ENCODE results near the gene ABAT. TPM values are rescaled to one million over a fixed set of nuclear protein-coding genes. Genes with fewer than 3 reads are reported as not detected.
A peak's percentile ranks its signal among the peaks of the same experiment; 100 is the strongest.

ABAT gene
- total RNA-seq, 2 donors from 2014 or later = 67.4 to 74.7 TPM

- peaks cover 7% of the 10 kb centered on the region for H3K4me1 ChIP-seq (replicated peaks)
- no peaks in the 10 kb centered on the region for H3K9me3 ChIP-seq
- no peak for DNase-seq (ENCODE audit: low spot score)
- no peak overlapping the region for H3K4me3 ChIP-seq
- peak overlapping the region in 1 of 2 donors; percentile 53 for H3K27ac ChIP-seq
- intact Hi-C loops (cut with DNase I) = no loop called here
- H3K36me3 ChIP-seq = no peaks in the 10 kb centered on the region
- no peaks in the 10 kb centered on the region for H3K27me3 ChIP-seq (replicated peaks; ENCODE audit: insufficient read depth)
- WGBS = 61% methylated on average over 4 of the region's 4 CpGs
- no peak for TF ChIP-seq POLR2AphosphoS5 (IDR thresholded peaks at IDR 0.05)
- TF ChIP-seq POLR2A (IDR thresholded peaks at IDR 0.05) = no peak
- no peak for TF ChIP-seq CTCF (IDR thresholded peaks at IDR 0.05)
Observed at GRCh38 chr16:8722025-8722348, 47.6 kb downstream of the ABAT start.

- TF ChIP-seq POLR2A (IDR thresholded peaks at IDR 0.05) (no peak), CTCF (IDR thresholded peaks at IDR 0.05) (no peak), POLR2AphosphoS5 (IDR thresholded peaks at IDR 0.05) (no peak)
- intact Hi-C loops (cut with DNase I) = no loop called here
- DNase-seq (ENCODE audit: low spot score) = no peak
- Histone ChIP-seq H3K4me1 (replicated peaks) (peaks cover 7% of the 10 kb centered on the region), H3K36me3 (no peaks in the 10 kb centered on the region), H3K27me3 (replicated peaks; ENCODE audit: insufficient read depth) (no peaks in the 10 kb centered on the region), H3K27ac (no peak overlapping the region), H3K4me3 (no peak overlapping the region), H3K9me3 (no peaks in the 10 kb centered on the region)
- 82% methylated on average over 7 of the region's 7 CpGs for WGBS
Observed at GRCh38 chr16:8725513-8726178, 51.2 kb downstream of the ABAT start.

- DNase-seq (ENCODE audit: low spot score) = no peak
- Histone ChIP-seq H3K27me3 (replicated peaks; ENCODE audit: insufficient read depth) (no peaks in the 10 kb centered on the region), H3K36me3 (no peaks in the 10 kb centered on the region), H3K9me3 (no peaks in the 10 kb centered on the region), H3K27ac (no peak overlapping the region), H3K4me1 (replicated peaks) (no peaks in the 10 kb centered on the region), H3K4me3 (no peak overlapping the region)
- TF ChIP-seq POLR2AphosphoS5 (IDR thresholded peaks at IDR 0.05) (no peak), POLR2A (IDR thresholded peaks at IDR 0.05) (no peak), CTCF (IDR thresholded peaks at IDR 0.05) (no peak)
- WGBS = 87% methylated on average over 9 of the region's 9 CpGs
- intact Hi-C loops (cut with DNase I) = no loop called here
Observed at GRCh38 chr16:8727131-8727806, 52.9 kb downstream of the ABAT start.

GRCh38 chr16:8727857-8728618 is 53.6 kb downstream of the ABAT start:
- intact Hi-C loops (cut with DNase I) = no loop called here
- H3K9me3 ChIP-seq = no peaks in the 10 kb centered on the region
- TF ChIP-seq POLR2A (IDR thresholded peaks at IDR 0.05) = no peak
- no peak for TF ChIP-seq CTCF (IDR thresholded peaks at IDR 0.05)
- TF ChIP-seq POLR2AphosphoS5 (IDR thresholded peaks at IDR 0.05) = no peak
- H3K27me3 ChIP-seq (replicated peaks; ENCODE audit: insufficient read depth) = no peaks in the 10 kb centered on the region
- WGBS = 79% methylated on average over 13 of the region's 13 CpGs
- no peak overlapping the region for H3K4me3 ChIP-seq
- H3K4me1 ChIP-seq (replicated peaks) = no peaks in the 10 kb centered on the region
- H3K36me3 ChIP-seq = no peaks in the 10 kb centered on the region
- DNase-seq (ENCODE audit: low spot score) = no peak
- H3K27ac ChIP-seq = no peak overlapping the region
